ENCODE results near the gene S100A6.

The S100A6 gene

GRCh38 chr1:153493343-153493960, 42.3 kb downstream of the S100A6 start:
- 86% methylated on average over 6 of the region's 6 CpGs for WGBS, 2 experiments (ENCODE audit: insufficient coverage in 2 of 2)
- H3K36me3 ChIP-seq (ENCODE audit: control insufficient read depth, insufficient read depth, low read length): no peaks in the 10 kb centered on the region
- H3K27ac ChIP-seq (ENCODE audit: low read depth, low read length, severe bottlenecking): no peak overlapping the region
- no peaks in the 10 kb centered on the region for H3K9me3 ChIP-seq (ENCODE audit: control insufficient read depth, low read length)
- H3K4me1 ChIP-seq (ENCODE audit: control insufficient read depth, insufficient read depth, low read length, poor library complexity, severe bottlenecking): no peaks in the 10 kb centered on the region
- no peak overlapping the region for H3K4me3 ChIP-seq (ENCODE audit: extremely low read depth, insufficient read depth, low read length, poor library complexity, severe bottlenecking)

- no peaks in the 10 kb centered on the region for H3K36me3 ChIP-seq (ENCODE audit: control insufficient read depth, insufficient read depth, low read length)
- H3K4me3 ChIP-seq (ENCODE audit: extremely low read depth, insufficient read depth, low read length, poor library complexity, severe bottlenecking): no peak overlapping the region
- H3K4me1 ChIP-seq (ENCODE audit: control insufficient read depth, insufficient read depth, low read length, poor library complexity, severe bottlenecking): no peaks in the 10 kb centered on the region
- H3K27ac ChIP-seq (ENCODE audit: low read depth, low read length, severe bottlenecking): no peak overlapping the region
- H3K9me3 ChIP-seq (ENCODE audit: control insufficient read depth, low read length): no peaks in the 10 kb centered on the region
- whole genome bisulfite sequencing, 2 experiments (ENCODE audit: insufficient coverage in 2 of 2): 80 to 90% methylated on average over 10 to 12 of the region's 12 CpGs
Measured at GRCh38 chr1:153490272-153491051, 45.3 kb downstream of the S100A6 start.

- no peaks in the 10 kb centered on the region for H3K36me3 ChIP-seq (ENCODE audit: control insufficient read depth, insufficient read depth, low read length)
- H3K9me3 ChIP-seq (ENCODE audit: control insufficient read depth, low read length): no peaks in the 10 kb centered on the region
- H3K4me1 ChIP-seq (ENCODE audit: control insufficient read depth, insufficient read depth, low read length, poor library complexity, severe bottlenecking): no peaks in the 10 kb centered on the region
- no peak overlapping the region for H3K27ac ChIP-seq (ENCODE audit: low read depth, low read length, severe bottlenecking)
- no peak overlapping the region for H3K4me3 ChIP-seq (ENCODE audit: extremely low read depth, insufficient read depth, low read length, poor library complexity, severe bottlenecking)
- WGBS, 2 experiments (ENCODE audit: insufficient coverage in 2 of 2): 72 to 93% methylated on average over 2 to 4 of the region's 4 CpGs
Measured at GRCh38 chr1:153488731-153489130, 47.1 kb downstream of the S100A6 start.

GRCh38 chr1:153487707-153488106, 48.1 kb downstream of the S100A6 start:
- H3K9me3 ChIP-seq (ENCODE audit: control insufficient read depth, low read length): no peaks in the 10 kb centered on the region
- no peak overlapping the region for H3K4me3 ChIP-seq (ENCODE audit: extremely low read depth, insufficient read depth, low read length, poor library complexity, severe bottlenecking)
- H3K4me1 ChIP-seq (ENCODE audit: control insufficient read depth, insufficient read depth, low read length, poor library complexity, severe bottlenecking): no peaks in the 10 kb centered on the region
- no peaks in the 10 kb centered on the region for H3K36me3 ChIP-seq (ENCODE audit: control insufficient read depth, insufficient read depth, low read length)
- no peak overlapping the region for H3K27ac ChIP-seq (ENCODE audit: low read depth, low read length, severe bottlenecking)
- WGBS, 2 experiments (ENCODE audit: insufficient coverage in 2 of 2): 100% methylated on average over 1 of the region's 2 CpGs; no CpG with 5 or more reads in 1 of the 2 experiments

- H3K9me3 ChIP-seq (ENCODE audit: control insufficient read depth, low read length): no peaks in the 10 kb centered on the region
- H3K4me3 ChIP-seq (ENCODE audit: extremely low read depth, insufficient read depth, low read length, poor library complexity, severe bottlenecking): no peak overlapping the region
- no peaks in the 10 kb centered on the region for H3K4me1 ChIP-seq (ENCODE audit: control insufficient read depth, insufficient read depth, low read length, poor library complexity, severe bottlenecking)
- no peak overlapping the region for H3K27ac ChIP-seq (ENCODE audit: low read depth, low read length, severe bottlenecking)
- WGBS, 2 experiments (ENCODE audit: insufficient coverage in 2 of 2): 75 to 92% methylated on average over 2 of the region's 2 CpGs
- no peaks in the 10 kb centered on the region for H3K36me3 ChIP-seq (ENCODE audit: control insufficient read depth, insufficient read depth, low read length)
Measured at GRCh38 chr1:153485863-153486262, 49.9 kb downstream of the S100A6 start.
